HG03280 (cell line): ENCODE results near the gene AOPEP.

Source experiments
- ATAC-seq: cut with Tn5 transposase; IDR thresholded peaks from one replicate; pipeline ENCODE4 v1.9.1; 2021; ENCODE audit warnings: mild to moderate bottlenecking, moderate library complexity; ENCODE audit not compliant: unreplicated experiment

The AOPEP gene

DNA sequence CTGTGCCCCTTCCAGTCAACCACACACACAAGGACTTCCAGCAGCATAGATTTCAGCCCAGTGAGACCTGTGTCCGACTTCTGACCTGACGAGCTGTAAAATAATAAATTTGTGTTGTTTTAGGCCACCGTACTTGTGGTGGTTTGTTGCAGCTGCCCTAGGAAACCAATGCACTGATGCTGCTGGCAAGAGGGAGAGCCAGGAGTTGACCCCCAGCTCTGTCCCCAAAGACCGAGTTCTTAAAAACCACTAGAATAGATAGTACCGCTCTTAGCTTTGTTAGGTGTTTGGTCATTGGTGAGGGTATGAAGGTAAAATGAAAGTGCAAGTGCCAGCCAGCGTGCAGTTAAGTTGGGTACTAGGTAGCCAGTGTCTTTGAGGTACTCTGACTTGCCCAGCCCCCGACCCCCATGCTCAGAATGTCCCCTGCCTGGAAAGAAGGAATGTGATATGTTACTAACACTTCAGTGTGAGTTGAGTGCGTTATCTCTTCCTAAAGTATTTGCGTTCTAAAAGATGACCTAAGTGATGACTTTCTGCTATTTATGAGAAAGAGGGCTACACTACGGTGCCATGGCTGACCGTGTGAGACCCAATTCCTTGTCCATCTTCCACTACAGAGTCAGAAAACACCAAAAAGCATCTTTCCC, 185.6 kb downstream of the AOPEP start:
- no peak for ATAC-seq

DNA sequence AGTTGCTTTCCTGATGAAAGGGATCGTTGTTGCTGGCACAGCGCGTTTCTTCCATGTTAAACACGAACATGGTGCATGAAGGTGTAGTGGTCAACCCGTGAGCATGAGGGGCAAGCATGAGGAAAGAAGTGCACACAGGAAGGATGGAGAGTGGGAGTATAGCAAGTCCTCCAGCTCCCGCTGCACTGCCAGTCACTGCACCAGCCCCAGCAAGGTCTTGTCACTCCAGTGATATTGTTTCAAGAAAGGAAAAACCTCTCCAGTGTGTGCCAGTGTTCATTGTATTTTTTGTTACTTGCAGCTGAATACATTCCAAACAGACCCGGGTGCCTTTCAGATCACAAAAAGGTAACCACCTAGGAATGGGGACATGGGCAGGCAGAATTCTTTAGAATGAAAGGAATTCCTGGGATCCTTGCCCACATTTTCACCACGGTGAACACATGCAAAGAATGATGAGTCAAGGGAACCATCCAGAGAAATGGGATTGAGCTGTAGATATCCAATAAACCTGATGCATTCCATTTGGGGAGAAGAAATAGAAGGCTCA, 186.3 kb downstream of the AOPEP start:
- no peak for ATAC-seq

GRCh38 chr9:94913550-94913949, 187.1 kb downstream of the AOPEP start:
- no peak for ATAC-seq

- no peak for ATAC-seq
Observed at GRCh38 chr9:94915476-94916450, 189.3 kb downstream of the AOPEP start.

GRCh38 chr9:94916956-94917355, 190.5 kb downstream of the AOPEP start:
- no peak for ATAC-seq

- no peak for ATAC-seq
Observed at GRCh38 chr9:94918038-94918753, 191.7 kb downstream of the AOPEP start.

GRCh38 chr9:94919376-94920098, 193.0 kb downstream of the AOPEP start:
- no peak for ATAC-seq

- no peak for ATAC-seq
Observed at GRCh38 chr9:94920420-94921091, 194.1 kb downstream of the AOPEP start.

GRCh38 chr9:94921092-94921471, 194.6 kb downstream of the AOPEP start:
- no peak for ATAC-seq

GRCh38 chr9:94921656-94922055, 195.2 kb downstream of the AOPEP start:
- no peak for ATAC-seq

DNA sequence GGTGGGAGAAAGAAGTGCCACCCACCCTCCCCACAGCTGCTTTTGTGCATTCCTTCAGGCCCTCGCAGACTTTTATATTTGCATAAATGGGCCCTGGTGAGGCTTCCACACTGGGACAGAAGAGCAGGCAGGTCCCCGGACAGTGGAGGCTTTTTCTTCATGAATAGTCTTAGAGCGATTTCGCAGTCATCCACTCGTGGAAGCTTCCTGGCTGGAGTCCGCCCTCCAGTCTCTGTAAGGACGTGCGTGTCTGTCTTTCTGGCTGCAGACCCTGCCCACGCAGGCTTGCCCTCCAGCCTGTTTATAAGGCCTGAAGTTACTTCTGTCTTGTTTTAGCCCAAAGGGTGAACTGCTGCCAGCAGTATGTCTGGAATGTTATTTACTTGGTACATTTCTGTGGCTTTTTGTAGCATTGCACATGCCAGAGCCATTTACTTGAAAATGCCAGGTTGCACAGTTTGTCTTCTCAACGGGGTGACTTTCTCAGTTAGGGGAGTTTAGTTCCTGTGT, 195.7 kb downstream of the AOPEP start:
- ATAC-seq, result no peak

- no peak for ATAC-seq
Observed at GRCh38 chr9:94922691-94923107, 196.2 kb downstream of the AOPEP start.

- no peak for ATAC-seq
Observed at GRCh38 chr9:94923326-94924089, 197.0 kb downstream of the AOPEP start.

GRCh38 chr9:94925751-94926430, 199.4 kb downstream of the AOPEP start:
- no peak for ATAC-seq

GRCh38 chr9:94926431-94926800, 199.9 kb downstream of the AOPEP start:
- ATAC-seq, result no peak

DNA sequence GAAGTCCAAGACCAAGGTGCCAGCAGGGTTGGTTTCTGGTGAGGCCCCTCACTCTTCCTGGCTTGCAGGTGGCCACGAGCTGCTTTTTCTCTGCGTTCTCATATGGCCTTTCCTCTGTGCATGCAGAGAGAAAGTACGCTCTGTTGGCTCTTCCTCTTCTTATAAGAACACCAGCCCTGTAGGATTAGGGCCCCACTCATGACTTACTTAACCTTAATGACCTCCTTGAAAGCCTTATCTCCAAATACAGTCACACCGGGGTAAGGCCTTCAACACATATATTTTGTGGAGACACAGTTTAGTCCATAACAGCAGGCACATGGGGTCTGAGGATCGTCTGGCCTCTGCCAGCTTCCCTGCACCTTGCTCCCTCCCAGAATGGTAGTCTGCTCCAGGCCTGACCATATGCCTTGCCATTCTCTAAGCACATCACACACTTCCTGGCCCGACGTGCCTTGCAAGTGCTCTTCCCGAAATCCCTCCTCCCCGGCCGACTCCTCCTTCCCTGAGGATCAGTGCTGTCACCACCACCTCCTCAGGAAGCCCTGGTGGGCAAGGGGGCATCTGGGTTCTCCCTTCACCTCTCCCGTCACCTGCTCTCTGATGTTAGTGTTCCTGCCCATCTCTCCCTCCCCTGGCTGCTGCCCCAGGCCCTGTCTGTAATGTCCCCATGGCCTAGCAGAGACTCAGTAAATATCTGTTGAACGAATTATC, 200.7 kb downstream of the AOPEP start:
- ATAC-seq, result no peak

DNA sequence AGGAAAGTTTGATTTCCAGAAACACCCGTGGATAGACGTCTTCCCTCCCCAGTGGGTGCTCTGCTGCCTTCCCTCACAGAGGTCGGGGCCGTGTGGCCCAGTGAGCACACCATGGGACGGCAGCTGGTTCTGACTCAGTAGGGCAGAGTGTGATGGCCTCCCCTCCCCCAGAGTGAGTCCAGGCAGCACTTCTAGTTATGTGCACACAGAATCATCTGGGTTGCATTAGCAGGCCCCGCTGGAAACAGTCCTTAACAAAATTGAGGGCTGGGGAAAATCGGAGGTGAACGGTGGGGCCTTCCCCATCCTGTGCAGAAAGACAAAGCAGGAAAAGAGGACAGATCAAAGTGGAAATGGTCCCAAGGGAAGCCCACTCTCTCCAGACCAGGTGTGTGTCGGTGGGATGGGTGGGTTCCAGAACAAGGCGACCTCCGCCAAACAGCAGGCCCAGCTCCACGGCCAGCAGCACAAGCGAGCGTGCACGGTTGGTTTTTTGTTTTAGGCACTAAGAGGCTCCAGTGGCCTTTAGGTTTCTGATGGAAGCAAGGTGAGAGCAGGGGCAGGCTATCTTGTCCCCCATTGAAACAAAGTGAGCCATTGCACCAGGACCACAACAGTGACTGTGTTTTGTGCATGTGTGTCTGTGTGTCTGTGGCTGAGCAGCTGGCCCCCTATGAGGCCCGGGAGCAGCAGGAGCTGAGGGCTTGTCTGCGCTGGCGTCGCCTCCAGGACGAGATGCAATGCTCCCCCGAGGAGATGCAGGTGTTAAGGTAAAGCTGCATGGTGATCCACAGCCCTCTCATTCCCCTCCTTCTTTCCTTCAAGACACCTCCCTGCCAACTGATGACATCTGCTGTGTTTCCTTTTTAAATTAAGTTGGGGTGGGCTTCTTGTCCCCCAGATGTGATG, 201.5 kb downstream of the AOPEP start:
- ATAC-seq, result no peak
